ENCODE results near the gene MRPL9. TPM values are rescaled to one million over a fixed set of nuclear protein-coding genes. Genes with fewer than 3 reads are reported as not detected.

The MRPL9 gene
- total and polyA plus RNA-seq, 10 of the 15 experiments (the other 5 are each of a cell fraction or from before 2014, with no cell fraction given) = 35.7 to 161 (median 110) TPM

DNA sequence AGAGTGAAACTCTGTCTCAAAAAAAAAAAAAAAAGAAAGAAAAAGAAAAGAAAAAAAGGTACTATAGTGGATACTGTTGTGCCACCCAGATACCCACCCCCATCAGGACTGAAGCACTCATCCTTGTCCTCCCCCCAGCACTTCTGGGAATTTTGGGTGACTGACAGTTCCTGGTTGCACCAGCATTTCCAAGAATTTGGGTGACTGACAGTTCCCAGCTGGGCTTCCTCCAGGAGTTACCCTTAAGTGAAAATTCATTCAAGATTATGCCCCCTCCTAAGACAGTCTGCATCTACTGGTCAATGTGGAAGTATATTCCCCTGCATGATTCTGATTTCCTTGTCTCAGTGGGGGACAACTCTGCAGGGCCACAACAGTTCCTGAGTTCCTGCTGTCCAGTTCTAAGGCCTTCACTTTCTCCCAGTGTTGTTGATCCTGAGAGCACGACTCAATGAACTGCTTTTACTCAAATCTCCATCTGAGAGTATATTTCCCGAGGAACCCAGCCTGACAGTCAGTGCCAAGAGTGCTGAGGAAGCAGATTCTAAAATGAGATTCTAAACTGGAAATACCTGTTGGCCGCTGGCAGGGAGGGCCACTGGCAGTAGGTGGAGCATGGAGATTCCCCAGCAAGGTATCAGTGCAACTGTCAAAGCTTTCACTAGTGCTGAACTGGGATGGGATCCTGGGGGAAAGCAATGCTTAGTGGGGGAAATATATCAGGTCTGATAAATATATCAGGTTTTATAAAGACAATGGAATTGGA lies 23.5 kb downstream of the MRPL9 start:
- ChIA-PET CTCF (no interaction called here), SMC1A (ENCODE audit: uncharacterized antibody, unreplicated experiment) (interaction anchor here (0.7 to 1.1 kb wide), 2 partner anchors 42 to 200 kb away, joined by 3 read pairs; partner anchors contain the start of gene TUFT1), RAD21 (ENCODE audit: unreplicated experiment) (no interaction called here), POLR2A (no interaction called here)
- Histone ChIP-seq H3K9me3 (replicated peaks; ENCODE audit: control insufficient read depth, insufficient read depth, low read length) (peaks cover 7% of the 10 kb centered on the region; the same call in 1 of the 3 replicates), H3K4me2 (ENCODE audit: control insufficient read depth, insufficient read depth) (no peak overlapping the region), H3K79me2 (ENCODE audit: control insufficient read depth, insufficient read depth, low read length) (no peaks in the 10 kb centered on the region), H3K36me3 (ENCODE audit: control insufficient read depth in 2 of 2, insufficient read depth in 2 of 2, low read length in 1 of 2) (no peaks in the 10 kb centered on the region), H3K9ac (ENCODE audit: control insufficient read depth, insufficient read depth, low read length) (no peak overlapping the region), H3K27ac (ENCODE audit: control insufficient read depth, insufficient read depth) (no peak overlapping the region), H2AFZ (ENCODE audit: control insufficient read depth, low read depth, low read length) (no peak overlapping the region), H3K4me1 (ENCODE audit: control insufficient read depth, insufficient read depth, low read length) (no peaks in the 10 kb centered on the region), H4K20me1 (ENCODE audit: control insufficient read depth, insufficient read depth) (no peaks in the 10 kb centered on the region), H3K27me3 (replicated peaks in 1 of 2; ENCODE audit: control insufficient read depth in 2 of 2, insufficient read depth in 2 of 2, low read length in 1 of 2) (no peaks in the 10 kb centered on the region; a peak in 1 of 4 replicates), H3K4me3 (no peak overlapping the region)
- FAIRE-seq = no peak
- ATAC-seq = no peak
- DNase-seq (ENCODE audit: low read depth, low spot score) = no peak
- no TSS peak for BruUV-seq (replicated peaks)
- WGBS (ENCODE audit: insufficient coverage, insufficient replicate concordance, low lambda C conversion rate, missing lambda C conversion rate) = 6% methylated on average over 3 of the region's 3 CpGs
- TF ChIP-seq BRCA1 (IDR thresholded peaks at IDR 0.05; ENCODE audit: low read depth, low read length) (no peak), BCLAF1 (IDR thresholded peaks at IDR 0.05) (no peak), CBFB (IDR thresholded peaks at IDR 0.05; ENCODE audit: low read depth) (no peak), ZNF687 (IDR thresholded peaks at IDR 0.05) (no peak)
- in situ Hi-C loops (cut with MboI) = loop anchor here (5.0 kb wide), 1 partner anchor 52 kb away; no protein-coding TSS in a partner anchor
- intact Hi-C loops (cut with micrococcal nuclease; ENCODE audit: unreplicated experiment) = no loop called here

Measured in GM12878 (cell line).